GM10248 (cell line): Measurements from ENCODE around the gene SGMS1.

ENCODE experiments used
- CTCF ChIA-PET: fragments of 300-600 bp; sonication (Branson Sonifier 250); formaldehyde crosslinking; extraction: SDS; loops from one replicate; lab custom pipeline; 2021; ENCODE audit warnings: antibody characterized with exemption; lab: Yijun Ruan, JAX
- POLR2A ChIA-PET: fragments of 350-650 bp; sonication (Branson Sonifier 250); formaldehyde crosslinking; extraction: SDS; loops from one replicate; lab custom pipeline; 2020; ENCODE audit warnings: antibody characterized with exemption; lab: Yijun Ruan, JAX
- DNase-seq: peaks from one replicate; pipeline ENCODE4 v3.0.0; 2012; ENCODE audit errors: extremely low spot score
- TF ChIP-seq, protein P1 (sequence below): IDR thresholded peaks from 2 replicates; pipeline ENCODE4 v1.5.1; 2012; ENCODE audit warnings: mild to moderate bottlenecking, low read depth; ENCODE audit errors: extremely low read depth, missing control alignments, control extremely low read depth

Gene SGMS1

GRCh38 chr10:50613726-50614443 lies 9.9 kb downstream of the SGMS1 start:
- ChIA-PET CTCF (interaction anchor here (0.8 to 4.0 kb wide), 7 partner anchors 8 to 159 kb away, joined by 3 to 19 read pairs (median 4); no protein-coding TSS in a partner anchor), POLR2A (interaction anchor here (0.9 kb wide), 1 partner anchor 8 kb away, joined by 3 read pairs; no protein-coding TSS in a partner anchor)
- TF ChIP-seq, protein P1, sequence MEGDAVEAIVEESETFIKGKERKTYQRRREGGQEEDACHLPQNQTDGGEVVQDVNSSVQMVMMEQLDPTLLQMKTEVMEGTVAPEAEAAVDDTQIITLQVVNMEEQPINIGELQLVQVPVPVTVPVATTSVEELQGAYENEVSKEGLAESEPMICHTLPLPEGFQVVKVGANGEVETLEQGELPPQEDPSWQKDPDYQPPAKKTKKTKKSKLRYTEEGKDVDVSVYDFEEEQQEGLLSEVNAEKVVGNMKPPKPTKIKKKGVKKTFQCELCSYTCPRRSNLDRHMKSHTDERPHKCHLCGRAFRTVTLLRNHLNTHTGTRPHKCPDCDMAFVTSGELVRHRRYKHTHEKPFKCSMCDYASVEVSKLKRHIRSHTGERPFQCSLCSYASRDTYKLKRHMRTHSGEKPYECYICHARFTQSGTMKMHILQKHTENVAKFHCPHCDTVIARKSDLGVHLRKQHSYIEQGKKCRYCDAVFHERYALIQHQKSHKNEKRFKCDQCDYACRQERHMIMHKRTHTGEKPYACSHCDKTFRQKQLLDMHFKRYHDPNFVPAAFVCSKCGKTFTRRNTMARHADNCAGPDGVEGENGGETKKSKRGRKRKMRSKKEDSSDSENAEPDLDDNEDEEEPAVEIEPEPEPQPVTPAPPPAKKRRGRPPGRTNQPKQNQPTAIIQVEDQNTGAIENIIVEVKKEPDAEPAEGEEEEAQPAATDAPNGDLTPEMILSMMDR = no peak
- no peak for DNase-seq

- CTCF ChIA-PET = interaction anchor here (1.0 to 4.0 kb wide), 5 partner anchors 9 to 158 kb away, joined by 3 to 19 read pairs (median 10); no protein-coding TSS in a partner anchor
- POLR2A ChIA-PET = interaction anchor here (0.9 kb wide), 1 partner anchor 8 kb away, joined by 3 read pairs; no protein-coding TSS in a partner anchor
- TF ChIP-seq, protein P1 = no peak
- peak; percentile 30 for DNase-seq
Observed at GRCh38 chr10:50613150-50613549, 10.6 kb downstream of the SGMS1 start.

- DNase-seq = no peak
- TF ChIP-seq, protein P1 = no peak
- POLR2A ChIA-PET = no interaction called here
- CTCF ChIA-PET = no interaction called here
Observed at GRCh38 chr10:50610368-50610767, 13.4 kb downstream of the SGMS1 start.

DNA sequence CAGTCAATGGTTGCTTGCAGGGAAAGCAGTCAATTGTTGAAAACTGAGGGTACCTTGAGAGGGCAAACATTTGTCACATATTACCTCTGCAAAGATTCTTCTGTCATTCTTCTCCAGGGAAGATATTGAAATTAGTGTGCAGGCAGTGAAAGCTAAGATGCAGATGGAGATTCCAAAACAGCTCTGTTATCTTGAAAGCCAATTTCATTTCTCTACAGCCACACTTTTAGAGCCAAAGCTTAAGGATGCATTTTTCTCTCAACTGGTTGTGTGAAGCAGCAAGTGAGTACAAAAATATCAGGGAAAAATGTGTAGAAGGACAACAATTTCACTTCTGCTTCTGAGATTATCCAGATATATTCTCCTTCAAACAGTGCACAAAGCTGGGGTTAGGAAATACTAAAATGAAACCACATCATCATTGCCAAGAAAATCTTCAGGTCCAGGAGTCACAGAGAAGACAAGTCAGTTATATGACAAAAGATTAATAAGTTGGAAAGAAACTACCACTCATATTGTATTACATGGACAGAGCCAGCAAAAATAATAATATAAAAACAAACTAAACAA lies 16.3 kb downstream of the SGMS1 start:
- ChIA-PET CTCF (no interaction called here), POLR2A (no interaction called here)
- DNase-seq = no peak
- TF ChIP-seq, protein P1 = no peak

DNA sequence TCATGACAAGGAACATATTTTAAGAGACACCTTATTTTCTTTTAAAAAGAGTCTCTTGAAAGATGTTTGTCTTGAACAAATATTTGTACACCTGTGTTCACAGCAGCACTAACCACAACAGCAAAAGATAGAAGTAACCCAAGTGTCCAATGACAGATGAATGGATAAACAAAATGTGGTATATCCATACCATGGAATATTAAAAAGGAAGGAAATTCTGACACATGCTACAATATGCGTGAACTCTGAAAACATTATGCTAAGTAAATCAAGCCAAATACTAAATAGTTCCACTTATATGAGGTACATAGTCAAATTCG lies 17.8 kb downstream of the SGMS1 start:
- CTCF ChIA-PET = interaction anchor here (1.0 kb wide), 1 partner anchor 16 kb away, joined by 3 read pairs; no protein-coding TSS in a partner anchor
- POLR2A ChIA-PET = no interaction called here
- TF ChIP-seq, protein P1 = no peak
- DNase-seq = no peak

DNA sequence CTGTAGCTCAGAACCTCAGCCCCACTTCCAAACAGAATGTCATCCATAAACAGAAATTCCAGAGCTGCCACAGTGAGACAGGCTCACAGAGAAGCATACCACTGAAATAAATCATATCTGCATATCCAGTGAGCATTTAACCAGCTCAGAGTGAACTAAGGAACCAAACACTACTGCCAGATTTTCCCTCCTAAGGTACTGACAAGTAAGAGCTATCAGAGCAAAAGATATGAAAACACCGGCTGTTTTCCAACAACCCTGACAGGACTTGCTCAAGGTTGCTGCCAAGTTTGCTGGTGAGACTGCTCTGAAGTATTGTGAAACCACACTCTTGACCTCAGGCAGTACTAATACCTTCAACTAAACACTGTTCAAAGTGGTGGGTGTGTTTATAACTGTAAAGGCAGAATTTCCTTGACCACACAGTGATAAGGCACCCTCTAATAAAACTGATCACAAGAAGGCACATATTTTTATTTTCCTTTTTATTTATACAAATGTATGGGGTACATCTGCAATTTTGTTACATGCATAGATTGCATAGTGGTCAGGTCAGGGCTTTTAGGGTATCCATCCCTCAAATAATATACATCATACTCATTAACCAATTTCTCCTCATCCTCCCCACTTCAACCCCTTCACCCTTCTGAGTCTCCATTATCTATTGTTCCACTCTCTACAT lies 18.3 kb downstream of the SGMS1 start:
- ChIA-PET CTCF (interaction anchor here (0.8 to 3.7 kb wide), 3 partner anchors 8 to 42 kb away, joined by 3 to 19 read pairs (median 3); no protein-coding TSS in a partner anchor), POLR2A (no interaction called here)
- peak; percentile 20 for DNase-seq
- TF ChIP-seq, protein P1 = no peak
